Measurements from ENCODE around the gene HSD11B2. TPM values are rescaled to one million over a fixed set of nuclear protein-coding genes. Genes with fewer than 3 reads are reported as not detected.

Gene HSD11B2
- total RNA-seq, 1 experiment from 2014 or later, result 33.4 TPM

- TF ChIP-seq ARID4B (CRISPR knock-in tag; IDR thresholded peaks at IDR 0.05; ENCODE audit: borderline replicate concordance), result no peak
- TF ChIP-seq ESRRA (CRISPR knock-in tag; IDR thresholded peaks at IDR 0.05; ENCODE audit: borderline replicate concordance), result no peak
- no peak for TF ChIP-seq EMX1 (CRISPR knock-in tag; IDR thresholded peaks at IDR 0.05)
- no peak for TF ChIP-seq SP1 (CRISPR knock-in tag; conservative IDR thresholded peaks at IDR 0.05)
- TF ChIP-seq PRDM15 (CRISPR knock-in tag; IDR thresholded peaks at IDR 0.05), result no peak
- TF ChIP-seq USF1 (CRISPR knock-in tag; IDR thresholded peaks at IDR 0.05), result no peak
- no peak for TF ChIP-seq NR3C1 (CRISPR knock-in tag; conservative IDR thresholded peaks at IDR 0.05; ENCODE audit: low read depth)
Measured at GRCh38 chr16:67443265-67443664, 12.3 kb downstream of the HSD11B2 start (continued).

- H3K4me1 Mint-ChIP-seq, result peaks cover 6% of the 10 kb centered on the region
- ChIA-PET POLR2A (interaction anchor here (0.6 to 1.1 kb wide), 2 partner anchors 14 to 154 kb away, joined by 5 to 6 read pairs; partner anchors contain the start of gene HSD11B2), CTCF (interaction anchor here (0.9 to 12.8 kb wide), 18 partner anchors 9 to 372 kb away, joined by 3 to 234 read pairs (median 6); partner anchors contain the start of genes ATP6V0D1, FHOD1, HSD11B2 and KCTD19)
- DNase-seq (ENCODE audit: low spot score) (peak; percentile 53), ATAC-seq (peak; percentile 65)
- no peak overlapping the region for H3K4me3 Mint-ChIP-seq
- no peak for TF ChIP-seq FOXP1 (CRISPR knock-in tag; IDR thresholded peaks at IDR 0.05; ENCODE audit: borderline replicate concordance)
- 0 out of 2 replicates have a peak, but pooled peaks have one; percentile 16 for TF ChIP-seq FOXK1 (CRISPR knock-in tag; IDR thresholded peaks at IDR 0.05)
- no peak for TF ChIP-seq NFATC4 (CRISPR knock-in tag; IDR thresholded peaks at IDR 0.05)
- TF ChIP-seq SOX15 (CRISPR knock-in tag; IDR thresholded peaks at IDR 0.05), result no peak
- 0 out of 2 replicates have a peak, but pooled peaks have one; percentile 48 for TF ChIP-seq AFF4 (CRISPR knock-in tag; IDR thresholded peaks at IDR 0.05; ENCODE audit: borderline replicate concordance)
- no peak for TF ChIP-seq TCF7 (CRISPR knock-in tag; IDR thresholded peaks at IDR 0.05; ENCODE audit: low read depth)
- TF ChIP-seq MYBL2 (CRISPR knock-in tag; IDR thresholded peaks at IDR 0.05), result no peak
- no peak for TF ChIP-seq CDX4 (CRISPR knock-in tag; IDR thresholded peaks at IDR 0.05; ENCODE audit: borderline replicate concordance)
- no peaks in the 10 kb centered on the region for H3K9me3 Mint-ChIP-seq
- H3K27me3 Mint-ChIP-seq (ENCODE audit: low read depth), result no peaks in the 10 kb centered on the region
- 0 out of 2 replicates have a peak, but pooled peaks cover 3% of the 10 kb centered on the region for H3K36me3 Mint-ChIP-seq
- H3K27ac Mint-ChIP-seq, result peak overlapping the region; percentile 83
Measured at GRCh38 chr16:67444259-67445125, 13.6 kb downstream of the HSD11B2 start.
